Neuronal stem cell (in vitro differentiated cells): ENCODE measurements around the gene C2orf42.

ENCODE experiments used
- DNase-seq: peaks from one replicate; pipeline ENCODE4 v3.0.0-alpha.2; 2013; ENCODE audit warnings: low spot score
- H2AFZ ChIP-seq: one replicate; pipeline ENCODE4 v1.6.1; 2013; ENCODE audit warnings: mild to moderate bottlenecking, low read length, inconsistent platforms
- H2AK5ac ChIP-seq: 2 replicates; pipeline ENCODE4 v1.6.1; 2013; ENCODE audit warnings: low read depth, mild to moderate bottlenecking, inconsistent platforms, low read length, moderate library complexity, mixed read lengths
- H2BK120ac ChIP-seq: 2 replicates; pipeline ENCODE4 v1.6.1; 2013; ENCODE audit warnings: low read depth, mild to moderate bottlenecking, inconsistent platforms, low read length, moderate library complexity, mixed read lengths
- H2BK12ac ChIP-seq: one replicate; pipeline ENCODE4 v1.6.1; 2013; ENCODE audit warnings: low read length, inconsistent platforms
- H2BK15ac ChIP-seq: 2 replicates; pipeline ENCODE4 v1.6.1; 2013; ENCODE audit warnings: mild to moderate bottlenecking, low read length, inconsistent platforms, mixed read lengths
- H2BK5ac ChIP-seq: one replicate; pipeline ENCODE4 v1.6.1; 2013; ENCODE audit warnings: inconsistent platforms, mild to moderate bottlenecking, low read length, moderate library complexity
- H3K14ac ChIP-seq: one replicate; pipeline ENCODE4 v1.6.1; 2013; ENCODE audit warnings: low read length, inconsistent platforms
- H3K18ac ChIP-seq: 2 replicates; pipeline ENCODE4 v1.6.1; 2013; ENCODE audit warnings: low read length, inconsistent platforms
- H3K23ac ChIP-seq: 2 replicates; pipeline ENCODE4 v1.6.1; 2013; ENCODE audit warnings: low read depth, mild to moderate bottlenecking, mixed read lengths, low read length, inconsistent platforms; ENCODE audit not compliant: poor library complexity
- H3K27ac ChIP-seq: replicated peaks from 3 replicates; pipeline ENCODE4 v1.5.1; 2013; ENCODE audit warnings: low read length, inconsistent platforms
- H3K27me3 ChIP-seq, 3 experiments: 2 replicates each; pipeline ENCODE4 v1.6.1; 2013; ENCODE audit warnings: low read length in 3 of 3, mild to moderate bottlenecking in 2 of 3, inconsistent platforms in 1 of 3, low read depth in 1 of 3, mixed read lengths in 1 of 3, moderate library complexity in 1 of 3; ENCODE audit not compliant: control insufficient read depth in 3 of 3, insufficient read depth in 3 of 3
- H3K36me3 ChIP-seq, 2 donors: replicated peaks in 1 of 2; 2 replicates each; pipeline ENCODE4 v1.6.1; 2013; ENCODE audit warnings: low read length in 2 of 2; ENCODE audit not compliant: control insufficient read depth in 2 of 2, insufficient read depth in 2 of 2
- H3K4ac ChIP-seq: 2 replicates; pipeline ENCODE4 v1.6.1; 2013; ENCODE audit warnings: inconsistent platforms, mild to moderate bottlenecking, low read length, moderate library complexity
- H3K4me1 ChIP-seq, 2 donors: 1 replicate in 1 of 2; 2 replicates in 1 of 2; pipeline ENCODE4 v1.6.1; 2013; ENCODE audit warnings: low read length in 2 of 2, low read depth in 1 of 2; ENCODE audit not compliant: control insufficient read depth in 2 of 2, insufficient read depth in 1 of 2
- H3K4me2 ChIP-seq: one replicate; pipeline ENCODE4 v1.6.1; 2013; ENCODE audit warnings: mild to moderate bottlenecking, low read length, inconsistent platforms; ENCODE audit not compliant: insufficient read depth, poor library complexity, severe bottlenecking
- H3K4me3 ChIP-seq, 2 donors: 2 replicates each; pipeline ENCODE4 v1.5.1; 2013; ENCODE audit warnings: low read length in 2 of 2, mild to moderate bottlenecking in 2 of 2, inconsistent platforms in 1 of 2, moderate library complexity in 1 of 2
- H3K79me1 ChIP-seq: one replicate; pipeline ENCODE4 v1.6.1; 2013; ENCODE audit warnings: low read depth, mild to moderate bottlenecking, inconsistent platforms, low read length, moderate library complexity
- H3K9ac ChIP-seq: one replicate; pipeline ENCODE4 v1.6.1; 2013; ENCODE audit warnings: mild to moderate bottlenecking, low read depth, low read length, inconsistent platforms; ENCODE audit not compliant: poor library complexity
- H3K9me3 ChIP-seq, 2 donors: replicated peaks in 1 of 2; 2 replicates each; pipeline versions ENCODE3 to v1.6.1; 2013; ENCODE audit warnings: low read length in 2 of 2, mild to moderate bottlenecking in 2 of 2, inconsistent platforms in 1 of 2, low read depth in 1 of 2, mixed read lengths in 1 of 2, moderate library complexity in 1 of 2; ENCODE audit not compliant: control insufficient read depth in 2 of 2, insufficient read depth in 1 of 2
- H4K8ac ChIP-seq: one replicate; pipeline ENCODE4 v1.6.1; 2013; ENCODE audit warnings: low read depth, mild to moderate bottlenecking, inconsistent platforms, low read length, moderate library complexity
- H4K91ac ChIP-seq: one replicate; pipeline ENCODE4 v1.6.1; 2013; ENCODE audit warnings: low read length, low read depth, mild to moderate bottlenecking, inconsistent platforms; ENCODE audit not compliant: poor library complexity
- WGBS, 2 donors: extraction: QIAGEN DNeasy Blood & Tissue Kit; methylation state at CpG; one replicate each; pipeline ENCODE4 v1.1.7; 2013; ENCODE audit warnings: missing lambda C conversion rate in 2 of 2, mixed read lengths in 1 of 2; ENCODE audit not compliant: insufficient read length in 2 of 2, insufficient replicate concordance in 1 of 2; ENCODE audit errors: extremely low coverage in 2 of 2; 5-methylcytosine and 5-hydroxymethylcytosine counted together

Gene C2orf42

GRCh38 chr2:70124983-70125480, 65.8 kb downstream of the C2orf42 start:
- Histone ChIP-seq H3K4me1 (peaks cover 13 to 16% of the 10 kb centered on the region in 2 donors), H3K23ac (peak overlapping the region; percentile 92), H3K4ac (peak overlapping the region; percentile 97), H3K14ac (peak overlapping the region; percentile 97), H3K9ac (peak overlapping the region; percentile 96), H3K79me1 (no peaks in the 10 kb centered on the region), H2AK5ac (peak overlapping the region; percentile 99), H3K27ac (peak overlapping the region; percentile 92), H3K4me2 (peak overlapping the region; percentile 65), H2BK5ac (peak overlapping the region; percentile 97), H3K36me3 (no peaks in the 10 kb centered on the region), H4K8ac (peak overlapping the region; percentile 76), H3K18ac (peak overlapping the region; percentile 100), H2AFZ (peak overlapping the region; percentile 43), H2BK120ac (peak overlapping the region; percentile 96), H3K9me3 (no peaks in the 10 kb centered on the region), H2BK15ac (peak overlapping the region; percentile 49), H4K91ac (peak overlapping the region; percentile 92), H3K4me3 (peak overlapping the region; percentile 42 to 80), H2BK12ac (no peak overlapping the region), H3K27me3 (no peaks in the 10 kb centered on the region)
- DNase-seq, result no peak
- no CpG with 5 or more reads among the region's 36 CpGs for WGBS, 2 donors

- Histone ChIP-seq H3K4me1 (peaks cover 17 to 21% of the 10 kb centered on the region in 2 donors), H3K14ac (no peak overlapping the region), H4K8ac (no peak overlapping the region), H3K79me1 (no peaks in the 10 kb centered on the region), H2BK12ac (no peak overlapping the region), H3K9ac (no peak overlapping the region), H3K4me2 (peak overlapping the region; percentile 79), H3K23ac (no peak overlapping the region), H3K9me3 (no peaks in the 10 kb centered on the region), H2BK120ac (no peak overlapping the region), H3K36me3 (no peaks in the 10 kb centered on the region), H3K4ac (no peak overlapping the region), H4K91ac (no peak overlapping the region), H2AFZ (peak overlapping the region; percentile 44), H2BK5ac (peak overlapping the region; percentile 83), H3K27me3 (no peaks in the 10 kb centered on the region), H3K18ac (peak overlapping the region; percentile 61), H2AK5ac (peak overlapping the region; percentile 4), H3K4me3 (no peak overlapping the region), H3K27ac (peak overlapping the region; percentile 73), H2BK15ac (peak overlapping the region; percentile 33)
- no peak for DNase-seq
- WGBS, 2 donors, result no CpG with 5 or more reads among the region's 11 CpGs
Observed at GRCh38 chr2:70123829-70124116, 67.0 kb downstream of the C2orf42 start.

GRCh38 chr2:70123051-70123828, 67.6 kb downstream of the C2orf42 start:
- peak; percentile 64 for DNase-seq
- peak overlapping the region; percentile 4 for H2AK5ac ChIP-seq
- H4K8ac ChIP-seq, result no peak overlapping the region
- H3K79me1 ChIP-seq, result no peaks in the 10 kb centered on the region
- H3K36me3 ChIP-seq, result no peaks in the 10 kb centered on the region
- H3K27me3 ChIP-seq, result no peaks in the 10 kb centered on the region
- H2BK120ac ChIP-seq, result no peak overlapping the region
- peaks cover 18 to 21% of the 10 kb centered on the region in 2 donors for H3K4me1 ChIP-seq
- no peak overlapping the region for H3K4me3 ChIP-seq
- H2AFZ ChIP-seq, result peak overlapping the region; percentile 44
- no peak overlapping the region for H3K23ac ChIP-seq
- H4K91ac ChIP-seq, result no peak overlapping the region
- no peak overlapping the region for H3K4ac ChIP-seq
- no peak overlapping the region for H3K9ac ChIP-seq
- no peak overlapping the region for H2BK5ac ChIP-seq
- no CpG with 5 or more reads among the region's 20 CpGs for WGBS, 2 donors
- no peak overlapping the region for H2BK12ac ChIP-seq
- peak overlapping the region; percentile 79 for H3K4me2 ChIP-seq
- no peaks in the 10 kb centered on the region for H3K9me3 ChIP-seq
- H2BK15ac ChIP-seq, result peak overlapping the region; percentile 81
- H3K14ac ChIP-seq, result no peak overlapping the region
- H3K18ac ChIP-seq, result peak overlapping the region; percentile 83
- H3K27ac ChIP-seq, result peak overlapping the region; percentile 76

GRCh38 chr2:70122470-70122869, 68.3 kb downstream of the C2orf42 start:
- WGBS, 2 donors, result no CpG with 5 or more reads among the region's 4 CpGs
- no peak for DNase-seq
- Histone ChIP-seq H2BK5ac (no peak overlapping the region), H4K8ac (no peak overlapping the region), H3K27ac (no peak overlapping the region), H3K23ac (no peak overlapping the region), H3K9ac (no peak overlapping the region), H4K91ac (no peak overlapping the region), H3K4me2 (no peak overlapping the region), H2BK120ac (no peak overlapping the region), H3K14ac (no peak overlapping the region), H2AK5ac (no peak overlapping the region), H3K4ac (no peak overlapping the region), H3K79me1 (no peaks in the 10 kb centered on the region), H2BK12ac (no peak overlapping the region), H3K4me3 (no peak overlapping the region), H2AFZ (no peak overlapping the region), H3K4me1 (peaks cover 18 to 22% of the 10 kb centered on the region in 2 donors), H3K27me3 (no peaks in the 10 kb centered on the region), H3K36me3 (no peaks in the 10 kb centered on the region), H3K9me3 (no peaks in the 10 kb centered on the region), H2BK15ac (no peak overlapping the region), H3K18ac (no peak overlapping the region)
